Measurements from ENCODE around the gene SYNRG. TPM values are rescaled to one million over a fixed set of nuclear protein-coding genes. Genes with fewer than 3 reads are reported as not detected.

SYNRG gene
- total and polyA plus RNA-seq, 2 of the 13 experiments (the other 11 are each of a cell fraction or from before 2014, with no cell fraction given), result 7.3 to 8.7 TPM

DNA sequence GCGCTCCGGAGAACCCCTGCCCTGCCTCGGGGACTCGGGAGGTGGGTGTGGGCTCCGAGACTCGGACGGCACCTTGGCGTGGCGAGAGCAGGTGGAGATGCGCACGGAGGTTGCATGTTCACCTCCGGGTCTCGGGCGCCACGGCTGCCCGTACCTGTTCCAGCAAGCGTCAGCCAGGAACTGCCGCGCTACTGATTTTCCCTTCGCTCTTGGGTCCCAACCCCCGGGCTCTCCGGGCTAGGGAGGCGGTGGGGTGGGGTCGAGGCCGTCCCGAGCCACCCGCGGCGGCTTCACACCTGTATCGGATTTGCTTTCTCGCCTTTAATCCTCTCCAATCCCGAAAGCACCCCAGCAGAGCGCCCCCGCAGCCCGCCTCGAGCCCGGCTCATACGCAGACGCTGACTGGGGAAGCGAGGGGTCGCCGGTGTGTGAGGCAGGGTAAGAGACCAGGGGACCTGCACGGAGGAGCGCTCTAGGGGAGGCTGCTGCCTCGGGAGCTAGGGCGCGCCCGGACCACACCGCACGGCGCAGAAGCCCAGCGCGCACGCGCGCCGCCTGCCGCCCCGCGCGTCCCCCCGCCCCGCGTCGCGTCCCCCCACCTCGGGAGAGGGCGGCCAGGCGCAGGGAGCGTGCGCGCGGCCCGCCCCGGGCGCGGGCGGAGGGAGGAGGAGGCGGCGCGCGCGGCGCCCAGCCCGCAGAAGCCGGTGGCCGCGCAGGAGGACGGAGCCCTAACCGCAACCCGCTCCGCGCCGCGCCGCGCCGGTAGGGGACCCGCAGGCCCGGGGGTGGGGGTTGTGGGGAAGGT, 119.8 kb downstream of the SYNRG start, which contains the start of gene DUSP14 (continued):
- TF ChIP-seq ZNF343 (CRISPR knock-in tag; IDR thresholded peaks at IDR 0.05) (no peak; the same call in 1 of the 2 replicates), PHF5A (CRISPR knock-in tag; IDR thresholded peaks at IDR 0.05; ENCODE audit: low read depth, unreplicated experiment) (no peak), MAFG (CRISPR knock-in tag; IDR thresholded peaks at IDR 0.05) (no peak), ZIK1 (CRISPR knock-in tag; IDR thresholded peaks at IDR 0.05; ENCODE audit: borderline replicate concordance, low read depth) (no peak), ZNF709 (CRISPR knock-in tag; IDR thresholded peaks at IDR 0.05) (no peak), PBX2 (CRISPR knock-in tag; IDR thresholded peaks at IDR 0.05) (no peak), PTBP1 (IDR thresholded peaks at IDR 0.05; ENCODE audit: low read depth, low read length, poor library complexity, severe bottlenecking) (no peak), BORCS8-MEF2B (CRISPR knock-in tag; IDR thresholded peaks at IDR 0.05) (peak; percentile 49; the same call in 1 of the 2 replicates), TARDBP (CRISPR knock-in tag; IDR thresholded peaks at IDR 0.05) (no peak), MTA3 (CRISPR knock-in tag; IDR thresholded peaks at IDR 0.05) (no peak), PLRG1 (conservative IDR thresholded peaks at IDR 0.05) (no peak), CREBL2 (CRISPR knock-in tag; IDR thresholded peaks at IDR 0.05; ENCODE audit: borderline replicate concordance) (no peak; the same call in 1 of the 2 replicates), CHD2 (IDR thresholded peaks at IDR 0.05; ENCODE audit: low read depth, low read length) (no peak), FOXP1 (IDR thresholded peaks at IDR 0.05) (no peak), FOXP1 (CRISPR knock-in tag; IDR thresholded peaks at IDR 0.05) (no peak), ZNF335 (CRISPR knock-in tag; IDR thresholded peaks at IDR 0.05) (no peak), ZNF576 (CRISPR knock-in tag; IDR thresholded peaks at IDR 0.05) (no peak), ZNF605 (CRISPR knock-in tag; IDR thresholded peaks at IDR 0.05) (peak; percentile 31; the same call in 1 of the 2 replicates)
- TF ChIP-seq, protein P1, sequence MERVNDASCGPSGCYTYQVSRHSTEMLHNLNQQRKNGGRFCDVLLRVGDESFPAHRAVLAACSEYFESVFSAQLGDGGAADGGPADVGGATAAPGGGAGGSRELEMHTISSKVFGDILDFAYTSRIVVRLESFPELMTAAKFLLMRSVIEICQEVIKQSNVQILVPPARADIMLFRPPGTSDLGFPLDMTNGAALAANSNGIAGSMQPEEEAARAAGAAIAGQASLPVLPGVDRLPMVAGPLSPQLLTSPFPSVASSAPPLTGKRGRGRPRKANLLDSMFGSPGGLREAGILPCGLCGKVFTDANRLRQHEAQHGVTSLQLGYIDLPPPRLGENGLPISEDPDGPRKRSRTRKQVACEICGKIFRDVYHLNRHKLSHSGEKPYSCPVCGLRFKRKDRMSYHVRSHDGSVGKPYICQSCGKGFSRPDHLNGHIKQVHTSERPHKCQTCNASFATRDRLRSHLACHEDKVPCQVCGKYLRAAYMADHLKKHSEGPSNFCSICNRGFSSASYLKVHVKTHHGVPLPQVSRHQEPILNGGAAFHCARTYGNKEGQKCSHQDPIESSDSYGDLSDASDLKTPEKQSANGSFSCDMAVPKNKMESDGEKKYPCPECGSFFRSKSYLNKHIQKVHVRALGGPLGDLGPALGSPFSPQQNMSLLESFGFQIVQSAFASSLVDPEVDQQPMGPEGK (CRISPR knock-in tag; IDR thresholded peaks at IDR 0.05), result peak; percentile 44
- TF ChIP-seq, protein P2, sequence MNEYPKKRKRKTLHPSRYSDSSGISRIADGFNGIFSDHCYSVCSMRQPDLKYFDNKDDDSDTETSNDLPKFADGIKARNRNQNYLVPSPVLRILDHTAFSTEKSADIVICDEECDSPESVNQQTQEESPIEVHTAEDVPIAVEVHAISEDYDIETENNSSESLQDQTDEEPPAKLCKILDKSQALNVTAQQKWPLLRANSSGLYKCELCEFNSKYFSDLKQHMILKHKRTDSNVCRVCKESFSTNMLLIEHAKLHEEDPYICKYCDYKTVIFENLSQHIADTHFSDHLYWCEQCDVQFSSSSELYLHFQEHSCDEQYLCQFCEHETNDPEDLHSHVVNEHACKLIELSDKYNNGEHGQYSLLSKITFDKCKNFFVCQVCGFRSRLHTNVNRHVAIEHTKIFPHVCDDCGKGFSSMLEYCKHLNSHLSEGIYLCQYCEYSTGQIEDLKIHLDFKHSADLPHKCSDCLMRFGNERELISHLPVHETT (CRISPR knock-in tag; conservative IDR thresholded peaks at IDR 0.05), result no peak
- TF ChIP-seq, protein P3, sequence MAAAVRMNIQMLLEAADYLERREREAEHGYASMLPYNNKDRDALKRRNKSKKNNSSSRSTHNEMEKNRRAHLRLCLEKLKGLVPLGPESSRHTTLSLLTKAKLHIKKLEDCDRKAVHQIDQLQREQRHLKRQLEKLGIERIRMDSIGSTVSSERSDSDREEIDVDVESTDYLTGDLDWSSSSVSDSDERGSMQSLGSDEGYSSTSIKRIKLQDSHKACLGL (CRISPR knock-in tag; IDR thresholded peaks at IDR 0.05), result no peak; the same call in 1 of the 2 replicates
- TF ChIP-seq, protein P4, sequence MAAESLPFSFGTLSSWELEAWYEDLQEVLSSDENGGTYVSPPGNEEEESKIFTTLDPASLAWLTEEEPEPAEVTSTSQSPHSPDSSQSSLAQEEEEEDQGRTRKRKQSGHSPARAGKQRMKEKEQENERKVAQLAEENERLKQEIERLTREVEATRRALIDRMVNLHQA (CRISPR knock-in tag; IDR thresholded peaks at IDR 0.05), result no peak
- TF ChIP-seq, protein P5, sequence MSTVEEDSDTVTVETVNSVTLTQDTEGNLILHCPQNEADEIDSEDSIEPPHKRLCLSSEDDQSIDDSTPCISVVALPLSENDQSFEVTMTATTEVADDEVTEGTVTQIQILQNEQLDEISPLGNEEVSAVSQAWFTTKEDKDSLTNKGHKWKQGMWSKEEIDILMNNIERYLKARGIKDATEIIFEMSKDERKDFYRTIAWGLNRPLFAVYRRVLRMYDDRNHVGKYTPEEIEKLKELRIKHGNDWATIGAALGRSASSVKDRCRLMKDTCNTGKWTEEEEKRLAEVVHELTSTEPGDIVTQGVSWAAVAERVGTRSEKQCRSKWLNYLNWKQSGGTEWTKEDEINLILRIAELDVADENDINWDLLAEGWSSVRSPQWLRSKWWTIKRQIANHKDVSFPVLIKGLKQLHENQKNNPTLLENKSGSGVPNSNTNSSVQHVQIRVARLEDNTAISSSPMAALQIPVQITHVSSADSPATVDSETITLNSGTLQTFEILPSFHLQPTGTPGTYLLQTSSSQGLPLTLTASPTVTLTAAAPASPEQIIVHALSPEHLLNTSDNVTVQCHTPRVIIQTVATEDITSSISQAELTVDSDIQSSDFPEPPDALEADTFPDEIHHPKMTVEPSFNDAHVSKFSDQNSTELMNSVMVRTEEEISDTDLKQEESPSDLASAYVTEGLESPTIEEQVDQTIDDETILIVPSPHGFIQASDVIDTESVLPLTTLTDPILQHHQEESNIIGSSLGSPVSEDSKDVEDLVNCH (CRISPR knock-in tag; IDR thresholded peaks at IDR 0.05), result no peak

All from HepG2 (cell line).